ENCODE measurements around the gene PRKCE. TPM values are rescaled to one million over a fixed set of nuclear protein-coding genes. Genes with fewer than 3 reads are reported as not detected.

The PRKCE gene
- total and polyA plus RNA-seq, 2 donors (not counting 1 experiment from before 2014, with no cell fraction given), result 23.6 to 271 TPM

DNA sequence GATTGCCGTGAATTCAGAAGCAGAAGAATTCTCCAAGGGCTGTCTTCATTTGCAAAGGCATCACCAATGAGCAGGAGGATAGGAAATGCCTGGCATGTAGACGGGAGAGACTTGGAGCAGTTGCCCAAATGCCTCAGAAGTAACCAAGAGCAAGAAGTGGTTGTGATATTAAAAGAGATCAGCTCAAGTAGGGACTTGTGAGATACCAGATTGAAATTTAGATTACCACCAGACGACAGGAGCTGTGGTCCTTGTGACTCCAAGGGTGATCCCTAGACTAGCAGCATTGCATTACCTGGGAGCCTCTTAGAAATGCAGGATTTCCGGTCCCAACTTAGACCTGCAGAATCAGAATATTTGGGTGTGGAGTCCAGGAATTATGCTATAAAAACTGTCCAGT, 417.2 kb downstream of the PRKCE start:
- intact Hi-C loops (cut with micrococcal nuclease), result no loop called here
- CTCF ChIA-PET, result interaction anchor here (0.6 kb wide), 1 partner anchor 329 kb away, joined by 3 read pairs; no protein-coding TSS in a partner anchor

GRCh38 chr2:46071074-46071473, 419.6 kb downstream of the PRKCE start:
- no peaks in the 10 kb centered on the region for H3K27me3 ChIP-seq (replicated peaks in 1 of 4; ENCODE audit: control extremely low read depth in 1 of 4, control insufficient read depth in 3 of 4, insufficient read depth in 4 of 4, low read length in 3 of 4)
- Mint-ChIP-seq H3K4me3 (no peak overlapping the region), H3K4me1 (no peaks in the 10 kb centered on the region), H3K9me3 (ENCODE audit: insufficient read depth) (no peaks in the 10 kb centered on the region), H3K27ac (no peak overlapping the region), H3K27me3 (no peaks in the 10 kb centered on the region)
- intact Hi-C loops (cut with micrococcal nuclease), result no loop called here
- no peaks in the 10 kb centered on the region for H4K20me1 ChIP-seq (ENCODE audit: control insufficient read depth, insufficient read depth, low read length, poor library complexity, severe bottlenecking)
- no peak overlapping the region for H2AFZ ChIP-seq (ENCODE audit: insufficient read depth, low read depth, low read length, poor library complexity, severe bottlenecking)
- POLR2A ChIA-PET, result no interaction called here
- H3K9me3 ChIP-seq (ENCODE audit: control extremely low read depth in 1 of 3, control insufficient read depth in 2 of 3, insufficient read depth in 1 of 3, low read length in 2 of 3), result no peaks in the 10 kb centered on the region
- H3K4me2 ChIP-seq (replicated peaks; ENCODE audit: low read depth, low read length, poor library complexity, severe bottlenecking), result no peak overlapping the region
- no peak overlapping the region for H3K9ac ChIP-seq (ENCODE audit: low read length)
- no peaks in the 10 kb centered on the region for H3K4me1 ChIP-seq (ENCODE audit: control insufficient read depth in 2 of 2, insufficient read depth in 2 of 2, low read length in 2 of 2)
- CTCF ChIA-PET, result interaction anchor here (1.5 kb wide), 1 partner anchor 8 kb away, joined by 9 read pairs; no protein-coding TSS in a partner anchor
- no peak for ATAC-seq (ENCODE audit: low read depth)
- no peak overlapping the region for H3K27ac ChIP-seq (ENCODE audit: low read length in 2 of 2)
- DNase-seq, result no peak
- H3K36me3 ChIP-seq (replicated peaks in 1 of 2; ENCODE audit: control extremely low read depth in 1 of 2, control insufficient read depth in 1 of 2, extremely low read depth in 1 of 2, insufficient read depth in 2 of 2, low read length in 1 of 2), result peaks cover 6 to 13% of the 10 kb centered on the region in 2 experiments
- no peaks in the 10 kb centered on the region for H3K79me2 ChIP-seq (ENCODE audit: control insufficient read depth, insufficient read depth, low read length)
- no peak for TF ChIP-seq EZH2 (IDR thresholded peaks at IDR 0.05; ENCODE audit: borderline replicate concordance, insufficient read depth, low read depth, low read length, poor library complexity, severe bottlenecking)
- TF ChIP-seq, protein P1, sequence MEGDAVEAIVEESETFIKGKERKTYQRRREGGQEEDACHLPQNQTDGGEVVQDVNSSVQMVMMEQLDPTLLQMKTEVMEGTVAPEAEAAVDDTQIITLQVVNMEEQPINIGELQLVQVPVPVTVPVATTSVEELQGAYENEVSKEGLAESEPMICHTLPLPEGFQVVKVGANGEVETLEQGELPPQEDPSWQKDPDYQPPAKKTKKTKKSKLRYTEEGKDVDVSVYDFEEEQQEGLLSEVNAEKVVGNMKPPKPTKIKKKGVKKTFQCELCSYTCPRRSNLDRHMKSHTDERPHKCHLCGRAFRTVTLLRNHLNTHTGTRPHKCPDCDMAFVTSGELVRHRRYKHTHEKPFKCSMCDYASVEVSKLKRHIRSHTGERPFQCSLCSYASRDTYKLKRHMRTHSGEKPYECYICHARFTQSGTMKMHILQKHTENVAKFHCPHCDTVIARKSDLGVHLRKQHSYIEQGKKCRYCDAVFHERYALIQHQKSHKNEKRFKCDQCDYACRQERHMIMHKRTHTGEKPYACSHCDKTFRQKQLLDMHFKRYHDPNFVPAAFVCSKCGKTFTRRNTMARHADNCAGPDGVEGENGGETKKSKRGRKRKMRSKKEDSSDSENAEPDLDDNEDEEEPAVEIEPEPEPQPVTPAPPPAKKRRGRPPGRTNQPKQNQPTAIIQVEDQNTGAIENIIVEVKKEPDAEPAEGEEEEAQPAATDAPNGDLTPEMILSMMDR (IDR thresholded peaks at IDR 0.05), result no peak
- no peak overlapping the region for H3K4me3 ChIP-seq (ENCODE audit: control extremely low read depth in 1 of 5, extremely low read depth in 1 of 5, insufficient read depth in 1 of 5, low read depth in 2 of 5, low read length in 4 of 5)
- WGBS (ENCODE audit: insufficient coverage), result 100% methylated on average over 1 of the region's 3 CpGs

More for the DNA sequence above, 417.2 kb downstream of the PRKCE start:
- DNase-seq (no peak), ATAC-seq (ENCODE audit: low read depth) (no peak)
- Histone ChIP-seq H3K9me3 (ENCODE audit: control extremely low read depth in 1 of 3, control insufficient read depth in 2 of 3, insufficient read depth in 1 of 3, low read length in 2 of 3) (no peaks in the 10 kb centered on the region), H3K27me3 (replicated peaks in 1 of 4; ENCODE audit: control extremely low read depth in 1 of 4, control insufficient read depth in 3 of 4, insufficient read depth in 4 of 4, low read length in 3 of 4) (no peaks in the 10 kb centered on the region), H3K4me2 (replicated peaks; ENCODE audit: low read depth, low read length, poor library complexity, severe bottlenecking) (no peak overlapping the region), H3K4me3 (ENCODE audit: control extremely low read depth in 1 of 5, extremely low read depth in 1 of 5, insufficient read depth in 1 of 5, low read depth in 2 of 5, low read length in 4 of 5) (no peak overlapping the region), H3K36me3 (replicated peaks in 1 of 2; ENCODE audit: control extremely low read depth in 1 of 2, control insufficient read depth in 1 of 2, extremely low read depth in 1 of 2, insufficient read depth in 2 of 2, low read length in 1 of 2) (peaks cover 4 to 7% of the 10 kb centered on the region in 2 experiments), H3K4me1 (ENCODE audit: control insufficient read depth in 2 of 2, insufficient read depth in 2 of 2, low read length in 2 of 2) (no peaks in the 10 kb centered on the region), H3K27ac (ENCODE audit: low read length in 2 of 2) (no peak overlapping the region), H3K9ac (ENCODE audit: low read length) (no peak overlapping the region), H3K79me2 (ENCODE audit: control insufficient read depth, insufficient read depth, low read length) (no peaks in the 10 kb centered on the region), H4K20me1 (ENCODE audit: control insufficient read depth, insufficient read depth, low read length, poor library complexity, severe bottlenecking) (no peaks in the 10 kb centered on the region), H2AFZ (ENCODE audit: insufficient read depth, low read depth, low read length, poor library complexity, severe bottlenecking) (no peak overlapping the region)
- Mint-ChIP-seq H3K4me1 (no peaks in the 10 kb centered on the region), H3K4me3 (no peak overlapping the region), H3K27ac (no peak overlapping the region), H3K9me3 (ENCODE audit: insufficient read depth) (no peaks in the 10 kb centered on the region), H3K27me3 (no peaks in the 10 kb centered on the region)
- TF ChIP-seq, protein P1 (IDR thresholded peaks at IDR 0.05), result no peak
- TF ChIP-seq EZH2 (IDR thresholded peaks at IDR 0.05; ENCODE audit: borderline replicate concordance, insufficient read depth, low read depth, low read length, poor library complexity, severe bottlenecking), result no peak
- 100% methylated on average over 3 of the region's 4 CpGs for WGBS (ENCODE audit: insufficient coverage)
- POLR2A ChIA-PET, result no interaction called here
